HepG2 (cell line): ENCODE results near the gene MAP3K1.

ENCODE experiments used
- ETS1 ChIP-seq: sonication (generic); formaldehyde crosslinking; IDR thresholded peaks from 2 replicates; pipeline ENCODE4 v1.4.0; 2020; ENCODE audit warnings: missing genetic modification reagents
- NR3C1 ChIP-seq: sonication (generic); formaldehyde crosslinking; IDR thresholded peaks from 2 replicates; pipeline ENCODE4 v1.4.0; 2020; ENCODE audit warnings: missing genetic modification reagents
- RAD21 ChIP-seq: fragments of 450-650 bp; formaldehyde crosslinking; IDR thresholded peaks from 2 replicates; pipeline ENCODE4 v1.5.0; 2020; ENCODE audit warnings: mild to moderate bottlenecking
- RAD51 ChIP-seq: fragments of 450-650 bp; IDR thresholded peaks from 2 replicates; pipeline ENCODE4 v1.6.1; 2016; ENCODE audit warnings: borderline replicate concordance
- TBX3 ChIP-seq: fragments of 450-650 bp; IDR thresholded peaks from 2 replicates; pipeline ENCODE4 v1.6.1; 2017; ENCODE audit warnings: antibody characterized with exemption, mild to moderate bottlenecking, inconsistent platforms, borderline replicate concordance

- TF ChIP-seq TBX3 (no peak), RAD21 (CRISPR knock-in tag) (no peak), NR3C1 (CRISPR knock-in tag) (no peak), ETS1 (CRISPR knock-in tag) (no peak), RAD51 (no peak)
These were observed 15.2 kb upstream of the MAP3K1 start for GRCh38 chr5:56800186-56800585.
